GM23338 (cell line): ENCODE data around the gene TGM2.

Experiments
- CREB1 ChIP-seq: fragments of 250-450 bp; sonication (Bioruptor Pico); IDR thresholded peaks from 2 replicates; pipeline ENCODE4 v1.5.0; 2020; ENCODE audit warnings: low read depth, mild to moderate bottlenecking, moderate library complexity
- CTCF ChIP-seq, 2 experiments: fragments of 200-600 bp in 1 of 2; sonication (generic) in 1 of 2; conservative IDR thresholded peaks; 2 replicates each; pipeline versions ENCODE4 v1.5.1 to v1.6.1; 2016 to 2017; ENCODE audit warnings: antibody characterized with exemption in 2 of 2, low read depth in 2 of 2, mild to moderate bottlenecking in 2 of 2, moderate library complexity in 1 of 2
- POLR2AphosphoS5 ChIP-seq: IDR thresholded peaks from 2 replicates; pipeline ENCODE4 v1.6.1; 2016; ENCODE audit warnings: antibody characterized with exemption, low read depth
- TF ChIP-seq, protein P1 (sequence below): IDR thresholded peaks from one replicate; pipeline ENCODE4 v1.6.1; 2018; ENCODE audit warnings: antibody characterized with exemption; ENCODE audit not compliant: unreplicated experiment

- TF ChIP-seq CTCF (conservative IDR thresholded peaks at IDR 0.05; ENCODE audit: low read depth in 2 of 2), result no peak
- no peak for TF ChIP-seq CREB1 (CRISPR knock-in tag)
- TF ChIP-seq, protein P1, sequence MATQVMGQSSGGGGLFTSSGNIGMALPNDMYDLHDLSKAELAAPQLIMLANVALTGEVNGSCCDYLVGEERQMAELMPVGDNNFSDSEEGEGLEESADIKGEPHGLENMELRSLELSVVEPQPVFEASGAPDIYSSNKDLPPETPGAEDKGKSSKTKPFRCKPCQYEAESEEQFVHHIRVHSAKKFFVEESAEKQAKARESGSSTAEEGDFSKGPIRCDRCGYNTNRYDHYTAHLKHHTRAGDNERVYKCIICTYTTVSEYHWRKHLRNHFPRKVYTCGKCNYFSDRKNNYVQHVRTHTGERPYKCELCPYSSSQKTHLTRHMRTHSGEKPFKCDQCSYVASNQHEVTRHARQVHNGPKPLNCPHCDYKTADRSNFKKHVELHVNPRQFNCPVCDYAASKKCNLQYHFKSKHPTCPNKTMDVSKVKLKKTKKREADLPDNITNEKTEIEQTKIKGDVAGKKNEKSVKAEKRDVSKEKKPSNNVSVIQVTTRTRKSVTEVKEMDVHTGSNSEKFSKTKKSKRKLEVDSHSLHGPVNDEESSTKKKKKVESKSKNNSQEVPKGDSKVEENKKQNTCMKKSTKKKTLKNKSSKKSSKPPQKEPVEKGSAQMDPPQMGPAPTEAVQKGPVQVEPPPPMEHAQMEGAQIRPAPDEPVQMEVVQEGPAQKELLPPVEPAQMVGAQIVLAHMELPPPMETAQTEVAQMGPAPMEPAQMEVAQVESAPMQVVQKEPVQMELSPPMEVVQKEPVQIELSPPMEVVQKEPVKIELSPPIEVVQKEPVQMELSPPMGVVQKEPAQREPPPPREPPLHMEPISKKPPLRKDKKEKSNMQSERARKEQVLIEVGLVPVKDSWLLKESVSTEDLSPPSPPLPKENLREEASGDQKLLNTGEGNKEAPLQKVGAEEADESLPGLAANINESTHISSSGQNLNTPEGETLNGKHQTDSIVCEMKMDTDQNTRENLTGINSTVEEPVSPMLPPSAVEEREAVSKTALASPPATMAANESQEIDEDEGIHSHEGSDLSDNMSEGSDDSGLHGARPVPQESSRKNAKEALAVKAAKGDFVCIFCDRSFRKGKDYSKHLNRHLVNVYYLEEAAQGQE, result no peak
- TF ChIP-seq POLR2AphosphoS5, result no peak
These were observed 7.2 kb downstream of the TGM2 start for GRCh38 chr20:38157635-38158495.
